ENCODE measurements around the gene SERPINA12.

SERPINA12 gene

GRCh38 chr14:94464290-94464689 lies 45.0 kb downstream of the SERPINA12 start:
- no peaks in the 10 kb centered on the region for H3K27me3 ChIP-seq (ENCODE audit: insufficient read depth, poor library complexity, severe bottlenecking)
- no peak for DNase-seq (ENCODE audit: low read depth in 1 of 2, low spot score in 1 of 2)
- no peak overlapping the region for H3K4me3 ChIP-seq (replicated peaks; ENCODE audit: insufficient read depth, low read length)
- no peak overlapping the region for H3K27ac ChIP-seq (replicated peaks)
- TF ChIP-seq CTCF (IDR thresholded peaks at IDR 0.05; ENCODE audit: insufficient read depth, low read length) (no peak), GABPA (IDR thresholded peaks at IDR 0.05; ENCODE audit: low read depth) (no peak), POLR2AphosphoS5 (IDR thresholded peaks at IDR 0.05; ENCODE audit: low read depth) (no peak), REST (IDR thresholded peaks at IDR 0.05; ENCODE audit: insufficient replicate concordance, low read depth) (no peak), SPI1 (IDR thresholded peaks at IDR 0.05; ENCODE audit: borderline replicate concordance, low read depth) (no peak)

- no peak for DNase-seq (ENCODE audit: low read depth in 1 of 2, low spot score in 1 of 2)
- Histone ChIP-seq H3K27ac (replicated peaks) (no peak overlapping the region), H3K4me3 (replicated peaks; ENCODE audit: insufficient read depth, low read length) (no peak overlapping the region), H3K27me3 (ENCODE audit: insufficient read depth, poor library complexity, severe bottlenecking) (no peaks in the 10 kb centered on the region)
- TF ChIP-seq REST (IDR thresholded peaks at IDR 0.05; ENCODE audit: insufficient replicate concordance, low read depth) (no peak), CTCF (IDR thresholded peaks at IDR 0.05; ENCODE audit: insufficient read depth, low read length) (no peak), GABPA (IDR thresholded peaks at IDR 0.05; ENCODE audit: low read depth) (no peak), SPI1 (IDR thresholded peaks at IDR 0.05; ENCODE audit: borderline replicate concordance, low read depth) (no peak), POLR2AphosphoS5 (IDR thresholded peaks at IDR 0.05; ENCODE audit: low read depth) (no peak)
These were observed 46.3 kb downstream of the SERPINA12 start for GRCh38 chr14:94462763-94463572.

GRCh38 chr14:94462219-94462551 lies 47.1 kb downstream of the SERPINA12 start:
- TF ChIP-seq CTCF (IDR thresholded peaks at IDR 0.05; ENCODE audit: insufficient read depth, low read length) (no peak), POLR2AphosphoS5 (IDR thresholded peaks at IDR 0.05; ENCODE audit: low read depth) (no peak), GABPA (IDR thresholded peaks at IDR 0.05; ENCODE audit: low read depth) (no peak), SPI1 (IDR thresholded peaks at IDR 0.05; ENCODE audit: borderline replicate concordance, low read depth) (no peak)
- Histone ChIP-seq H3K27me3 (ENCODE audit: insufficient read depth, poor library complexity, severe bottlenecking) (no peaks in the 10 kb centered on the region), H3K27ac (replicated peaks) (no peak overlapping the region), H3K4me3 (replicated peaks; ENCODE audit: insufficient read depth, low read length) (no peak overlapping the region)
- no peak for DNase-seq (ENCODE audit: low read depth in 1 of 2, low spot score in 1 of 2)

Measured in HL-60 (cell line).